Heart left ventricle (tissue), 13 donors: ENCODE results near the gene ANKRD16.

Source experiments
- POLR2A ChIP-seq, 2 donors: fragments of 450-650 bp; IDR thresholded peaks; one replicate each; pipeline ENCODE4 v1.6.1; 2017; ENCODE audit warnings: antibody characterized with exemption in 2 of 2, mild to moderate bottlenecking in 2 of 2, moderate library complexity in 2 of 2
- TF ChIP-seq, protein P1 (sequence below), 12 donors: fragments of 200-600 bp; sonication (generic) in 4 of 12; IDR thresholded peaks; one replicate each; pipeline versions ENCODE4 v1.5.0 to v1.8.0; 2018 to 2022; ENCODE audit warnings: antibody characterized with exemption in 12 of 12, mild to moderate bottlenecking in 5 of 12
- donor health status: ischemic (EF 13 %, LVEDD 7.1; RV severe dilation, severe dysfunction).
- donor health status: DM: no; HTN: yes; CAD: no.
- donor health status: DM: no; HTN: no; CAD: no.
- donor health status: ischemic (EF 25% LVEDD 6.9; RV normal size, moderate dysfunction).
- donor health status: ischemic (EF 25% LVEDD 5.7; RV mildly dilated, moderate dysfunction).
- donor health status: ischemic (EF 35%, LVEDD 5.7; RV mildly dilated, moderate dysfunction).
- donor health status: nonischemic (EF 11% LVEDD 7.7; RV severe dilation, severe dysfunction).
- donor health status: DM: yes; HTN: yes; CAD: no.
- donor health status: PGD.
- donor health status: ischemic (EF 29% LVEDD 5.4; RV normal size, mild dysfunction).
- donor health status: nonischemic (EF 23%, LVEDD 6.1; RV moderate dilation, normal function).

GRCh38 chr10:5904227-5904626 is 14.5 kb upstream of the ANKRD16 start:
- TF ChIP-seq, protein P1, sequence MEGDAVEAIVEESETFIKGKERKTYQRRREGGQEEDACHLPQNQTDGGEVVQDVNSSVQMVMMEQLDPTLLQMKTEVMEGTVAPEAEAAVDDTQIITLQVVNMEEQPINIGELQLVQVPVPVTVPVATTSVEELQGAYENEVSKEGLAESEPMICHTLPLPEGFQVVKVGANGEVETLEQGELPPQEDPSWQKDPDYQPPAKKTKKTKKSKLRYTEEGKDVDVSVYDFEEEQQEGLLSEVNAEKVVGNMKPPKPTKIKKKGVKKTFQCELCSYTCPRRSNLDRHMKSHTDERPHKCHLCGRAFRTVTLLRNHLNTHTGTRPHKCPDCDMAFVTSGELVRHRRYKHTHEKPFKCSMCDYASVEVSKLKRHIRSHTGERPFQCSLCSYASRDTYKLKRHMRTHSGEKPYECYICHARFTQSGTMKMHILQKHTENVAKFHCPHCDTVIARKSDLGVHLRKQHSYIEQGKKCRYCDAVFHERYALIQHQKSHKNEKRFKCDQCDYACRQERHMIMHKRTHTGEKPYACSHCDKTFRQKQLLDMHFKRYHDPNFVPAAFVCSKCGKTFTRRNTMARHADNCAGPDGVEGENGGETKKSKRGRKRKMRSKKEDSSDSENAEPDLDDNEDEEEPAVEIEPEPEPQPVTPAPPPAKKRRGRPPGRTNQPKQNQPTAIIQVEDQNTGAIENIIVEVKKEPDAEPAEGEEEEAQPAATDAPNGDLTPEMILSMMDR (IDR thresholded peaks at IDR 0.05), result no peak
- TF ChIP-seq POLR2A (IDR thresholded peaks at IDR 0.05), result no peak
